Heart left ventricle (tissue), 13 donors: ENCODE results near the gene ISG15.
"Not testable (repeated sequence)": the region's sequence is repeated elsewhere in the genome, so short reads cannot be mapped to it uniquely, and the experiment has no call there.

ENCODE experiments used
- CTCF ChIP-seq, 12 donors: fragments of 200-600 bp; sonication (generic) in 4 of 12; IDR thresholded peaks; one replicate each; pipeline versions ENCODE4 v1.5.0 to v1.8.0; 2018 to 2022; ENCODE audit warnings: antibody characterized with exemption in 12 of 12, mild to moderate bottlenecking in 5 of 12
- POLR2A ChIP-seq, 2 donors: fragments of 450-650 bp; IDR thresholded peaks; one replicate each; pipeline ENCODE4 v1.6.1; 2017; ENCODE audit warnings: antibody characterized with exemption in 2 of 2, mild to moderate bottlenecking in 2 of 2, moderate library complexity in 2 of 2
- donor health status: ischemic (EF 13 %, LVEDD 7.1; RV severe dilation, severe dysfunction).
- donor health status: DM: no; HTN: yes; CAD: no.
- donor health status: DM: no; HTN: no; CAD: no.
- donor health status: ischemic (EF 25% LVEDD 6.9; RV normal size, moderate dysfunction).
- donor health status: ischemic (EF 25% LVEDD 5.7; RV mildly dilated, moderate dysfunction).
- donor health status: ischemic (EF 35%, LVEDD 5.7; RV mildly dilated, moderate dysfunction).
- donor health status: nonischemic (EF 11% LVEDD 7.7; RV severe dilation, severe dysfunction).
- donor health status: DM: yes; HTN: yes; CAD: no.
- donor health status: PGD.
- donor health status: ischemic (EF 29% LVEDD 5.4; RV normal size, mild dysfunction).
- donor health status: nonischemic (EF 23%, LVEDD 6.1; RV moderate dilation, normal function).

- not testable (repeated sequence) for TF ChIP-seq POLR2A, CTCF (IDR thresholded peaks at IDR 0.05)
These were observed 44.4 kb downstream of the ISG15 start for GRCh38 chr1:1057769-1058087.
